Ishikawa (cell line): ENCODE results near the gene CDH23.

Experiments
- CEBPB ChIP-seq: IDR thresholded peaks from 2 replicates; pipeline ENCODE4 v1.6.1; 2012
- CREB1 ChIP-seq: IDR thresholded peaks from 2 replicates; pipeline ENCODE4 v1.6.1; 2012; ENCODE audit warnings: low read depth
- EGR1 ChIP-seq: IDR thresholded peaks from 2 replicates; pipeline ENCODE4 v1.6.1; 2012
- EP300 ChIP-seq: IDR thresholded peaks from 2 replicates; pipeline ENCODE4 v1.6.1; 2012; ENCODE audit warnings: borderline replicate concordance
- FOXM1 ChIP-seq: IDR thresholded peaks from 2 replicates; pipeline ENCODE4 v1.6.1; 2012; ENCODE audit warnings: low read depth, borderline replicate concordance
- NFIC ChIP-seq: IDR thresholded peaks from 2 replicates; pipeline ENCODE4 v1.6.1; 2012
- RAD21 ChIP-seq: IDR thresholded peaks from 2 replicates; pipeline ENCODE4 v1.6.1; 2012; ENCODE audit warnings: low read depth
- TAF1 ChIP-seq: IDR thresholded peaks from 2 replicates; pipeline ENCODE4 v1.6.1; 2012; ENCODE audit warnings: low read depth, mild to moderate bottlenecking
- TCF12 ChIP-seq: IDR thresholded peaks from 2 replicates; pipeline ENCODE4 v1.6.1; 2012; ENCODE audit warnings: low read depth
- TEAD4 ChIP-seq: IDR thresholded peaks from 2 replicates; pipeline ENCODE4 v1.6.1; 2012
- USF1 ChIP-seq: IDR thresholded peaks from 2 replicates; pipeline ENCODE4 v1.6.1; 2012
- YY1 ChIP-seq: IDR thresholded peaks from 2 replicates; pipeline ENCODE4 v1.6.1; 2012; ENCODE audit warnings: low read depth
- ZBTB7A ChIP-seq: IDR thresholded peaks from 2 replicates; pipeline ENCODE4 v1.6.1; 2012; ENCODE audit warnings: low read depth
- TF ChIP-seq, protein P1 (sequence below): IDR thresholded peaks from 2 replicates; pipeline ENCODE4 v1.6.1; 2012; ENCODE audit warnings: low read depth, mild to moderate bottlenecking
- TF ChIP-seq, protein P2 (sequence below): IDR thresholded peaks from 2 replicates; pipeline ENCODE4 v1.6.1; 2012

The CDH23 gene

GRCh38 chr10:71439670-71440425 lies 43.1 kb downstream of the CDH23 start:
- TF ChIP-seq YY1, result no peak

DNA sequence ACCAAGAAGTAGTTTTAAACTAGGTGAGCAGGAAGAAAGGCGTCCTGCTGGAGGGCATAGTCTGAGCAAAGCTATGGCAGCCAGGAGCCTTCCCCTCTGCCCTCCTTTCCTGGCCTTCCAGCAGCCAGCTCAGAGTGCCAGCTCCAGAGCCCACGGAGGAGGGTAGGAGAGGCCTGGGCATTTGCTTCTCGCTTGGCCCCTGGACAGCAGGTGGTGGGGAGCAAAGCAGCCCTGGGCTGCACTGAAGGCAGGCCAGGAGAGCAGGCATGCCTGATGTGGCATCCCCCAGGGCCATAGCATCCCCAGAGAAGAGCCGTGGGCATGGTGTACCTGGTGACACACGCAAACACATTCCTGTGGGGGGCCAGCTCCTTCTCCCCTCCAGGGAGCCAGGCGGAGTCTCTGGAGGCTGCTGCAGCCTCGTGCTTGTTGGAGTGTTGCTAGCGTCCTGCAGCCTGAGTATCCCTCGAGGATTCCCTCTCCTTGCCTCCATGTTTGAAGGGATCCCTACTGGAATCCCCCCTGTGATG lies 43.9 kb downstream of the CDH23 start:
- no peak for TF ChIP-seq CEBPB
- no peak for TF ChIP-seq YY1
- TF ChIP-seq, protein P1, sequence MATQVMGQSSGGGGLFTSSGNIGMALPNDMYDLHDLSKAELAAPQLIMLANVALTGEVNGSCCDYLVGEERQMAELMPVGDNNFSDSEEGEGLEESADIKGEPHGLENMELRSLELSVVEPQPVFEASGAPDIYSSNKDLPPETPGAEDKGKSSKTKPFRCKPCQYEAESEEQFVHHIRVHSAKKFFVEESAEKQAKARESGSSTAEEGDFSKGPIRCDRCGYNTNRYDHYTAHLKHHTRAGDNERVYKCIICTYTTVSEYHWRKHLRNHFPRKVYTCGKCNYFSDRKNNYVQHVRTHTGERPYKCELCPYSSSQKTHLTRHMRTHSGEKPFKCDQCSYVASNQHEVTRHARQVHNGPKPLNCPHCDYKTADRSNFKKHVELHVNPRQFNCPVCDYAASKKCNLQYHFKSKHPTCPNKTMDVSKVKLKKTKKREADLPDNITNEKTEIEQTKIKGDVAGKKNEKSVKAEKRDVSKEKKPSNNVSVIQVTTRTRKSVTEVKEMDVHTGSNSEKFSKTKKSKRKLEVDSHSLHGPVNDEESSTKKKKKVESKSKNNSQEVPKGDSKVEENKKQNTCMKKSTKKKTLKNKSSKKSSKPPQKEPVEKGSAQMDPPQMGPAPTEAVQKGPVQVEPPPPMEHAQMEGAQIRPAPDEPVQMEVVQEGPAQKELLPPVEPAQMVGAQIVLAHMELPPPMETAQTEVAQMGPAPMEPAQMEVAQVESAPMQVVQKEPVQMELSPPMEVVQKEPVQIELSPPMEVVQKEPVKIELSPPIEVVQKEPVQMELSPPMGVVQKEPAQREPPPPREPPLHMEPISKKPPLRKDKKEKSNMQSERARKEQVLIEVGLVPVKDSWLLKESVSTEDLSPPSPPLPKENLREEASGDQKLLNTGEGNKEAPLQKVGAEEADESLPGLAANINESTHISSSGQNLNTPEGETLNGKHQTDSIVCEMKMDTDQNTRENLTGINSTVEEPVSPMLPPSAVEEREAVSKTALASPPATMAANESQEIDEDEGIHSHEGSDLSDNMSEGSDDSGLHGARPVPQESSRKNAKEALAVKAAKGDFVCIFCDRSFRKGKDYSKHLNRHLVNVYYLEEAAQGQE, result no peak
- no peak for TF ChIP-seq EGR1
- no peak for TF ChIP-seq EP300
- no peak for TF ChIP-seq TCF12
- TF ChIP-seq NFIC, result no peak
- no peak for TF ChIP-seq RAD21
- TF ChIP-seq USF1, result no peak
- no peak for TF ChIP-seq FOXM1
- TF ChIP-seq, protein P2, sequence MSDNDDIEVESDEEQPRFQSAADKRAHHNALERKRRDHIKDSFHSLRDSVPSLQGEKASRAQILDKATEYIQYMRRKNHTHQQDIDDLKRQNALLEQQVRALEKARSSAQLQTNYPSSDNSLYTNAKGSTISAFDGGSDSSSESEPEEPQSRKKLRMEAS, result no peak
- no peak for TF ChIP-seq ZBTB7A
- no peak for TF ChIP-seq TAF1
- no peak for TF ChIP-seq TEAD4
- no peak for TF ChIP-seq CREB1

GRCh38 chr10:71442000-71442399 lies 45.3 kb downstream of the CDH23 start:
- TF ChIP-seq CREB1 (no peak), YY1 (no peak), TCF12 (no peak), FOXM1 (no peak), TEAD4 (no peak), ZBTB7A (no peak), NFIC (no peak), RAD21 (no peak), EP300 (no peak), TAF1 (no peak), EGR1 (no peak), CEBPB (no peak), USF1 (no peak)
- TF ChIP-seq, protein P2, result no peak
- TF ChIP-seq, protein P1, result no peak

DNA sequence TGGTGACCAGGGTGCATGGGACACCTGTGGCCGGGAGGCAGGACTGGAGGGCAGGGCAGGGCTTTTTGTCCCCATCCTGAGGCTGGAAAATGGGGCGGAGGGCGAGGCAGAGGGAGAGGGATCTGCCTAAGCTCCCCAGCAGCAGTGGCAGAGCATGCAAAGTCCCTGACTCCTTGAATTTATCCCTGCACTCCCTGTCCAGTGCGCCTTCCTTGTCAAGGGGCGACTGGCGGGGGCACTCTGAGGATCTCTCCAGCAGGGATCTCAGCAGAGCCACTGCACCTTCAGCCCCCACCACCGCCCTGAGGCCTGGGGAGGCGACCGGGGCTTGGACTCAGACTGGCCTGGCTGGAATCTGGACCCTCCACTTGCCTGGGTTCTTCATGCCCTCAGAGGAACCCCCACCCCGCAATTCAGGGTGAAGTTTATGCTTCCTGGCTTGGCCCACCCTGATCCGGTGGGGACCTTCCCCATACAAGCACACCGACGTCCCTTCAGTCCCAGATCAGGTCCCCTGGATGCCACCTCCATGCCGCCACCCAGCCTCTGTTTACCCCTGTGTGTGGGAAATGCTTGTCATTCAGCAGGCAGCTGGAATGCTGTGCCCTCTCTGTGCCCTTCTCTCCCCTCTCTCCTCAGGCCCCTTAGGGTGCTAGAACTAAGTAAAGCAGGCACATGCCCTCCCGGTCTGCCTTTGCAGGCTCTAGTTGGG lies 46.3 kb downstream of the CDH23 start:
- TF ChIP-seq, protein P1, result no peak
- TF ChIP-seq ZBTB7A (no peak), YY1 (no peak), TAF1 (no peak), USF1 (no peak), TEAD4 (no peak), NFIC (no peak), EGR1 (no peak), FOXM1 (no peak)
